ENCODE results near the gene MOB3B.

MOB3B gene

GRCh38 chr9:27361492-27361891, 168.1 kb downstream of the MOB3B start:
- DNase-seq (ENCODE audit: low spot score), result no peak

- DNase-seq (ENCODE audit: low spot score), result no peak
Observed at GRCh38 chr9:27359763-27360162, 169.9 kb downstream of the MOB3B start.

DNA sequence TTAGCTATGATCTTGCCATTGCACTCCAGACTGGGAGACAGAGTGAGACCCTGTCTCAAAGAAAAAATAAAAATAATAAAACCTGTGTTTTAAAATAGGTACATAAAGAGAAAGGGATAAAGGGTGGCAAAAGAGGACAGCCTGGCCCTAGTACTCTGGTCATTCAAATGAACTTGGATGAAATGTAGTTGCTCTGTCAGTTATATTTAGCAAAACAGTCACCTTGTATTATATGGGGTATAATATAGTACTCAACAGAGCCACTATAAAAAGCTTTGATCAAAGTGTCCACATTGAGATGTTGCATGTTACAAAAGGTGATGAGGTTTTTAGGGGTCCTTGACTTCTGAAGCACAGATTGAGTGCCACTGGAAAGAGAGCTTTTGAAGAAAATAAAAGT, 171.6 kb downstream of the MOB3B start:
- DNase-seq (ENCODE audit: low spot score), result no peak

DNA sequence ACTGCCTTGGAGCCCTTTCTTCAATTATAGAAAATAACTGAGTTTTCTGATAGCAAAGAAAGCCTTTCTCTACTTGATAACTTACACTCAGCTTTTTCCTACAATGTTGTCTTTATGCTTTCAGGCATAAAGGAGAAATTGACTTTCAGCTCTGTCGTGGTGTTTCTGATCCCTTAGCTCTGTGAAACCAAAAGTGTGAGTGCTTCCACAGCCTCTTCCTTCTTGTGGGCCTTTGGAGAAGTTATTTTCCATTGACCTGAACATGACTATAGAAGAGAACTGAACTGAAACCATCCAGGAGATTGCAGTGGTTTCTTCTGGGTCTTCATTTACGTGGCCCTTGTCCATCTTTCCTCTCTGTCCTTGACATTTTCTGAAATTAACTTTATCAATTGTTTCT, 173.2 kb downstream of the MOB3B start:
- no peak for DNase-seq (ENCODE audit: low spot score)

GRCh38 chr9:27355166-27355565, 174.4 kb downstream of the MOB3B start:
- no peak for DNase-seq (ENCODE audit: low spot score)

DNA sequence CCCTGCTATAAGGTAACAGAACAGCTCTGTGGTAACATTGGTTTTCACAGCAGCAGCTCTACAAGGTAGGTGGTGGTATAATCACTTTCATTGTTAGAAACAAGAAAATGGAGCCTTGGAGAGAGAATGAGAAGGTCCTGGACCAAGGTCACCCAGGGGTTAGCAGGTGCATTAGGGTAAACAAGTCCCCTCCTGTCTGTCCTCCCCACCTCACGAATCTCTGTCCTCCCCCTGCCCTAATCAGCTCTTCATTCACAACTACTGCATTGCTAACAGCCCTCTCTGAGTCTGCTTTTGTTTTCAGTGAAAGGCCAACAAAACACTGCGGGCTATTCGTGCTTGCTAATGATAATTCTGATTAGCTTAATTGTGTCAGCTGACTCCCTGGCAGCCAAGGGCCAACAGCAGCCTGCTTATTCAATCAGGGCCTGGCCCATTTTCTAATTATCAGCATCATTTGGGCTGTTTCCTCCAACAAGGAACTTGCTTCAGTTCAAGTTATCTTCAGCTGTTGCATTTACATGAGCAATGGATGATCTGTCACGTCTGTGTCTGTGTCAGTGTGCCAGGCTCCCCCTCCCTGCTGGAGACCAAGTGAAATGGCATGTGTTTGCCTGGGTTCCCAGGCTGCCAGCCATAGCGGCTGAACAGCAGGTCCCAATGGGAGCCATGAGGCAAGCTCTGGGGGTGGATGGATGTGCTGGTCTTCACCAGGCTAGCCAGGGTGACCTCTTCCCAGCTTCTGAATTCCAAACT, 176.0 kb downstream of the MOB3B start:
- peak; percentile 96 for DNase-seq (ENCODE audit: low spot score)

GRCh38 chr9:27353166-27353473, 176.5 kb downstream of the MOB3B start:
- DNase-seq (ENCODE audit: low spot score), result no peak

GRCh38 chr9:27352457-27353165, 177.0 kb downstream of the MOB3B start:
- DNase-seq (ENCODE audit: low spot score), result no peak

GRCh38 chr9:27351438-27351837, 178.2 kb downstream of the MOB3B start:
- DNase-seq (ENCODE audit: low spot score), result peak; percentile 93

DNA sequence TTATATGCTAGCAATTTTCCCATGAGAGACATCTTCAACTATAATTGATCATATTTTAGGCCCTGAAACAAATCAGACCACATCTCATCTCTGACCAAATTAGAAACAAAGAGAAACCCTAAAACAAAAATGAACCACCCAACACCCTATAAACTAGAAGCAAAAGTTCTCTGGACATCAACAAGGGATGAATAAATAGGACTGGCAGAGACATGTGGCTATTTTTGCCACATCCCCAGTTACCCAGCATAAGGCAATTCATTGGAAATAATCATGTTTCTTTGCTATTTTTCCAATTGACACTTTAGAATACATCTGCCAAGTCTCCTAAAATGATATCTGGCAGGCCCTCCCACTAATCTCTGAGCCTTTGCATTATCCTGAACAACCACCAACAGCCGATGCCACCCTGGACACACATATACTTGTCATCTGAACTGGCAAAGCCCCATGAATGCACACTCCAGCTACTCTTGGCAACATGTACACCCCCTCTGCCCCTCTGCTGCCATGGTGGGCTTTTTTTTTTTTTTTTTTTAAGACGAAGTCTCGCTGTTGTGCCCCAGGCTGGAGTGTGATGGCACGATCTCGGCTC, 179.1 kb downstream of the MOB3B start:
- no peak for DNase-seq (ENCODE audit: low spot score)

DNA sequence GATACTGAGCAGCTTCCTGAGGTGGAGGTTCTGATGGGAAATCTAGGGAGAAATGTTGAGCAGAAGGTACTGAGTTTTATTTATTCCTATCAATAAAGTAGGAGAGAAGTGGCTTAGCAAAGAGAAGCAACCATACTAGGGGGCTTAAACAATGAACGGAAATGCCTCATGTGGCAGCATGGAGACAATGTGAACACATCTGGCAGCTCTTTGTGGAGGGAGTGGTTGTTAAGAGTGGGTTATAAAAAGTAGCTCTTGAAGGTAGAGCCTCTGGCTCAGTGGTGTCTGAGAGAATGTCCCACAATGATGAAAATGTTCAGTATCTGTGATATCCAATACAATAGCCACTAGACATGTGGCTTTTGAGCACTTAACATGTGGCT, 179.9 kb downstream of the MOB3B start:
- DNase-seq (ENCODE audit: low spot score), result no peak

DNA sequence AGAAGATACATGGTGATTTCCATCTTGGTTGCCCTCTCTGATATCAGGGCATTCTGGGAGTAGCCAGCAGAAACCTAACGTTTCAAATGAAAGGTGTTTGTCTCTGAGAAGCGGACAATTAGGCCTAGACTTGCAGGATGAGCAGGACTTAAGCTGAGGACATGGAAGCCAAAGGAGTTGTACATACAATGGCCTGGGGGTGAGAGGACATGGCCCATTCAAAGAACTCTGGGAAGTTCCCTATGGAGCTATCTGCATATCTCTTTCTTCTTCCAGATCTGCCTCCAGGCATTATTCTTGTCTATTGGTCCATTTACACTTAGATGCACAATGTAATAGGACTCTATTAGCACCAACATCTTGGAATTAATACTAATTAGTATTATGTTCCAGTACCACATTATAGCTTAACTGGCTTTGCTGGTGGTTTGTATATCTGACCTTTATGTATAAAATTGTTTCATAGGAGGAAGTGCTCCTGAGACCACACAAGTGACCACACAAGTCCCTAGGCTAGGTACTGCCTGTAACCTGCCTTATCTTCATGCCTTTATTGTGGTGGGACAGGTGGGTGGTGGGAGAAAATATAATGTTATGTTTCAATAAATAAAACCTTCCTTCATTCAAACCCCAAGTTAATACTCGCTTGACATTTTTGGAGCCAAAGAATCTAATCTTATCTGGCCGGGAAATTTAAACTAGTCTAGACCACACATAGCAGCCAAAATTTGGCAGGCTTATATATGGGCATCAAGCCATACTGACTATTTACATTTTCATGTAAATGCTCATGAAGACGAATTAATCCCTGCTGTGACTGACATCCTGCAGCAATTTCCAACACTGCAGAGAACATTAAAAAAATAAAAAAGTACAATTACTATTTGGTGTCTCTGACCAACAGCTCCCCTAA, 180.6 kb downstream of the MOB3B start:
- DNase-seq (ENCODE audit: low spot score), result no peak

- no peak for DNase-seq (ENCODE audit: low spot score)
Observed at GRCh38 chr9:27347889-27348288, 181.7 kb downstream of the MOB3B start.

DNA sequence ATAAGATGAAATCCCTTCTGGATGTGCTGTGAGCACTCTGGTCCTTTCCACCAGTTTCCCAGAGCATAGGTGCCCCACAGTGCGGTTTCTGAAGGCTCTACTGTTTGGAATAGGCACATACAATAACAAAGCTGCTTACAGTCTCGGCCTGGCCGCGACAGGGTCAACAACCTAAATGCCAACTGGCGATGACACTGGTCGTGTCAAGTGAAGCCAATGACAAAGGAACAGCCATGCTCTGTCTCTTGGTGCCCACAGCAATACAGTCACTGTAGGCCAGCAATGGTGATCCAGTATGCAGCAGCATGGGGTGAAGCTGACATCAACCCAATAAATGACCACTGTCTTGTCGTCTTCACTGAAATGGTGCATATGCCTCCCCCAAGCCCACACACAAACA, 184.8 kb downstream of the MOB3B start:
- DNase-seq (ENCODE audit: low spot score), result peak; percentile 86

- no peak for DNase-seq (ENCODE audit: low spot score)
Observed at GRCh38 chr9:27341545-27342294, 187.9 kb downstream of the MOB3B start.

GRCh38 chr9:27340961-27341511, 188.6 kb downstream of the MOB3B start:
- no peak for DNase-seq (ENCODE audit: low spot score)

DNA sequence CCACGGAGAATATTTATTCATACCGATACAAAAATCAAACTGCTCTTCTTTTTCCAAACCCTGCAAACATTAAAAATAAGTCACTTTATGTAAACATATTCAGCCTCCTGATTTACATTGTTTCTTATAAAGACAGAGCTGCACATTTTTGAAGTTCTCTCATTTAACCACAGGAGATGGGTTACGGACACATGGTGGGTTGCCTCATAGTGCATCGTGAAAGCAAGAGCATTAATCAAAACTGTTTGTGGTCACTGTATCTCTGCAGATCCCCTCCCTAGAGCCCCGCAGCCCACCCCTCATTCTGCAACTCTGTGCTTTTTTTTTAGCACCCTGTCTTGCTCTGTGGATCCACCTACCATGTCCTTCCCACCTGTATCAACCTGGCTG, 189.3 kb downstream of the MOB3B start:
- no peak for DNase-seq (ENCODE audit: low spot score)

GRCh38 chr9:27339661-27340284, 189.8 kb downstream of the MOB3B start:
- DNase-seq (ENCODE audit: low spot score), result no peak

GRCh38 chr9:27338527-27338903, 191.1 kb downstream of the MOB3B start:
- no peak for DNase-seq (ENCODE audit: low spot score)

DNA sequence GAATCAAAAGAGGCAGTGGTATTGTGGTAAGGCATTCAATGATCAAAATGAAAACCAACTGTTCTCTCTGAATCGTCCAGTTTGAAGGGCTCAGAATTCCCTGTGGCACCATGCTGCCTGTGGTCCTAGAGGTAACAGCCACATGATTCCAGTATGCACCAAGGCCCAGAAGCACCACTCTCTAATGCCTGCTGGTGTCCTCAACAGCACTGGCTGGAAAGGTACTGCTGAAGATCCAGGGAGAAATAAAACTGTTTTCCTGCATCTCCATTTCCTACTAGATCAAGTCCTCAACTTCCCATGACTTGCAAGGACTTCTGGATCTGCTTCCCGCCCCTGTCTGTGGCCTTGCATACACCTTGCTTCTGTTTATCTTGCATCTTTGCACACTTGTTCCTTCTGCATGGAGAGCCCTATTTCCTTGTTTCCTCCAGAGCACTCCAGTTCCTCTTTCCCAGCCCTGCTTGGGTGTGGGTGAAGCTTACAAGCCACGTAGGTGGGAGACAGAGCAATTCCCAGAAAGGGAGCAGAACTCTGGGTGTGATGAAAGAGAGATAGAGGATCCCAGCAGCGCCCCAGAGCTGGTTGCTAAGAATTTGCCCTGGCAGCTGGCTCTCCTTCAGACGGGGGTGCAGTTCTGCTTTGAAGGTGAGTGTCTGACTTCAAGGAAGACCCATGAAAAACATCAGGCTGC, 191.6 kb downstream of the MOB3B start:
- peak; percentile 78 for DNase-seq (ENCODE audit: low spot score)

Data from putamen (tissue), 1 donor.